PFSK-1 (cell line): ENCODE results near the gene ATP8B4.

Experiments
- FOXP2 ChIP-seq: optimal IDR thresholded peaks from 2 replicates; pipeline ENCODE3; 2011; ENCODE audit warnings: borderline replicate concordance, control low read depth, inconsistent platforms; ENCODE audit not compliant: insufficient read depth; ENCODE audit errors: extremely low read length, extremely low read depth
- POLR2AphosphoS5 ChIP-seq: IDR thresholded peaks from 2 replicates; pipeline ENCODE4 v1.6.1; 2012; ENCODE audit warnings: low read depth, mild to moderate bottlenecking, control low read depth, low read length, moderate library complexity
- REST ChIP-seq, 2 experiments: IDR thresholded peaks; 2 replicates each; pipeline versions ENCODE4 v1.6.1 to v1.8.0; 2011 to 2012; ENCODE audit warnings: low read depth in 2 of 2, low read length in 2 of 2, control low read depth in 1 of 2, inconsistent platforms in 1 of 2, mild to moderate bottlenecking in 1 of 2, moderate library complexity in 1 of 2; ENCODE audit not compliant: insufficient read depth in 1 of 2
- SIN3A ChIP-seq: IDR thresholded peaks from 2 replicates; pipeline ENCODE4 v1.6.1; 2012; ENCODE audit warnings: mild to moderate bottlenecking, low read length, moderate library complexity, borderline replicate concordance; ENCODE audit not compliant: insufficient read depth
- TAF1 ChIP-seq: IDR thresholded peaks from 2 replicates; pipeline ENCODE4 v1.6.1; 2012; ENCODE audit warnings: low read length, control low read depth, borderline replicate concordance; ENCODE audit not compliant: insufficient read depth

Gene ATP8B4

GRCh38 chr15:49877117-49877872 lies 241.7 kb downstream of the ATP8B4 start:
- TF ChIP-seq REST (IDR thresholded peaks at IDR 0.05; ENCODE audit: insufficient read depth in 1 of 2, low read depth in 2 of 2, low read length in 2 of 2) = no peak
- TF ChIP-seq POLR2AphosphoS5 = no peak
- no peak for TF ChIP-seq SIN3A
- TF ChIP-seq FOXP2 = no peak
- TF ChIP-seq TAF1 = no peak

- no peak for TF ChIP-seq REST (IDR thresholded peaks at IDR 0.05; ENCODE audit: insufficient read depth in 1 of 2, low read depth in 2 of 2, low read length in 2 of 2)
- no peak for TF ChIP-seq SIN3A
- TF ChIP-seq POLR2AphosphoS5 = no peak
- TF ChIP-seq FOXP2 = no peak
- TF ChIP-seq TAF1 = no peak
Measured at GRCh38 chr15:49876401-49877038, 242.5 kb downstream of the ATP8B4 start.

GRCh38 chr15:49875392-49875791 lies 243.6 kb downstream of the ATP8B4 start:
- TF ChIP-seq REST (IDR thresholded peaks at IDR 0.05; ENCODE audit: insufficient read depth in 1 of 2, low read depth in 2 of 2, low read length in 2 of 2) = no peak
- TF ChIP-seq SIN3A = no peak
- TF ChIP-seq TAF1 = no peak
- TF ChIP-seq FOXP2 = no peak
- no peak for TF ChIP-seq POLR2AphosphoS5

GRCh38 chr15:49870472-49870871 lies 248.6 kb downstream of the ATP8B4 start:
- TF ChIP-seq FOXP2 (no peak), POLR2AphosphoS5 (no peak), REST (IDR thresholded peaks at IDR 0.05; ENCODE audit: insufficient read depth in 1 of 2, low read depth in 2 of 2, low read length in 2 of 2) (no peak), SIN3A (no peak), TAF1 (no peak)
